ENCODE results near the gene NSUN4.

DNA sequence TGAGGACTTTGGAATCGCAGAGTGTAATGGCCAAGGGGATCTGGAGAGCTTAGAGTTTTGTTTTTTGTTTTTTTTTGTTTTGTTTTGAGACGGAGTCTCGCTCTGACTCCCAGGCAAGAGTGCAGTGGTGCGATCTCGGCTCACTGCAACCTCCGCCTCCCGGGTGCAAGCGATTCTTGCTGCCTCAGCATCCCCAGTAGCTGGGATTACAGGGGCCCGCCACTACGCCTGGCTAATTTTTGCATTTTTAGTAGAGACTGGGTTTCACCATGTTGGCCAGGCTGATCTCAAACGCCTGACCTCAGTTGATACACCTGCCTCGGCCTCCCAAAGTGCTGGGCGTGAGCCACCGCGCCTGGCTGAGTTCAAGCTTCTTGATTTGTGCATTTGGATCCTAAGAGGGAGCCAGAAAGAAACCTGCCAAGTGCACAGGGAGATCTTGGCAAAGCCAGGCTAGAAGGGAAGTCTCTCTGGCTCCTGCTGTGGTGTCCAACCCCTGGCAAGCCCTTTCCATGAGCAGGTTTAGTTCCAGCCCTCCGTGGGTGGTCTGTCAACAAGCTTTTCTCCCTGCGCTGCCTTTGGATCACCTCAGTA is 54.4 kb downstream of the NSUN4 start:
- TF ChIP-seq, protein P1, sequence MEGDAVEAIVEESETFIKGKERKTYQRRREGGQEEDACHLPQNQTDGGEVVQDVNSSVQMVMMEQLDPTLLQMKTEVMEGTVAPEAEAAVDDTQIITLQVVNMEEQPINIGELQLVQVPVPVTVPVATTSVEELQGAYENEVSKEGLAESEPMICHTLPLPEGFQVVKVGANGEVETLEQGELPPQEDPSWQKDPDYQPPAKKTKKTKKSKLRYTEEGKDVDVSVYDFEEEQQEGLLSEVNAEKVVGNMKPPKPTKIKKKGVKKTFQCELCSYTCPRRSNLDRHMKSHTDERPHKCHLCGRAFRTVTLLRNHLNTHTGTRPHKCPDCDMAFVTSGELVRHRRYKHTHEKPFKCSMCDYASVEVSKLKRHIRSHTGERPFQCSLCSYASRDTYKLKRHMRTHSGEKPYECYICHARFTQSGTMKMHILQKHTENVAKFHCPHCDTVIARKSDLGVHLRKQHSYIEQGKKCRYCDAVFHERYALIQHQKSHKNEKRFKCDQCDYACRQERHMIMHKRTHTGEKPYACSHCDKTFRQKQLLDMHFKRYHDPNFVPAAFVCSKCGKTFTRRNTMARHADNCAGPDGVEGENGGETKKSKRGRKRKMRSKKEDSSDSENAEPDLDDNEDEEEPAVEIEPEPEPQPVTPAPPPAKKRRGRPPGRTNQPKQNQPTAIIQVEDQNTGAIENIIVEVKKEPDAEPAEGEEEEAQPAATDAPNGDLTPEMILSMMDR (IDR thresholded peaks at IDR 0.05), result no peak
- peak in 1 of 2 donors; percentile 32 for TF ChIP-seq POLR2A (IDR thresholded peaks at IDR 0.05)

Measured in thyroid gland (tissue), 4 donors.